Spleen (tissue), 11 donors: ENCODE measurements around the gene RORC. TPM values are rescaled to one million over a fixed set of nuclear protein-coding genes. Genes with fewer than 3 reads are reported as not detected.

Experiments
- DNase-seq: peaks from one replicate; pipeline ENCODE4 v3.0.0-alpha.2; 2020
- H3K27ac ChIP-seq, 8 donors: fragments of 200-600 bp; sonication (generic) in 7 of 8; 1 replicate in 4 of 8; 2 replicates in 4 of 8; pipeline versions ENCODE4 v1.5.0 to v1.8.0; 2016 to 2021; ENCODE audit warnings: inconsistent platforms in 4 of 8, mild to moderate bottlenecking in 4 of 8, moderate library complexity in 1 of 8
- H3K27me3 ChIP-seq, 7 donors: fragments of 200-600 bp; sonication (generic) in 6 of 7; replicated peaks in 1 of 7; 1 replicate in 4 of 7; 2 replicates in 3 of 7; pipeline versions ENCODE4 v1.5.0 to v1.8.0; 2016 to 2021; ENCODE audit warnings: inconsistent platforms in 3 of 7, mild to moderate bottlenecking in 1 of 7
- H3K36me3 ChIP-seq, 6 donors: fragments of 200-600 bp; sonication (generic) in 5 of 6; 1 replicate in 4 of 6; 2 replicates in 2 of 6; pipeline versions ENCODE4 v1.5.0 to v1.8.0; 2016 to 2021; ENCODE audit warnings: inconsistent platforms in 2 of 6
- H3K4me1 ChIP-seq, 6 donors: fragments of 200-600 bp; sonication (generic) in 5 of 6; 1 replicate in 3 of 6; 2 replicates in 3 of 6; pipeline versions ENCODE4 v1.5.0 to v1.8.0; 2016 to 2021; ENCODE audit warnings: inconsistent platforms in 3 of 6
- H3K4me3 ChIP-seq, 8 donors: fragments of 200-600 bp; sonication (generic) in 7 of 8; 1 replicate in 4 of 8; 2 replicates in 4 of 8; pipeline versions ENCODE4 v1.5.0 to v1.8.0; 2016 to 2021; ENCODE audit warnings: inconsistent platforms in 4 of 8, mild to moderate bottlenecking in 4 of 8, moderate library complexity in 2 of 8
- H3K9me3 ChIP-seq, 8 donors: fragments of 200-600 bp; sonication (generic) in 7 of 8; 1 replicate in 4 of 8; 2 replicates in 4 of 8; pipeline versions ENCODE4 v1.5.0 to v1.8.0; 2016 to 2021; ENCODE audit warnings: inconsistent platforms in 4 of 8
- POLR2A ChIP-seq, 3 donors: fragments of 450-650 bp; IDR thresholded peaks; one replicate each; pipeline ENCODE4 v1.5.1; 2017; ENCODE audit warnings: antibody characterized with exemption in 3 of 3, mild to moderate bottlenecking in 1 of 3
- POLR2AphosphoS5 ChIP-seq, 3 donors: sonication (generic); formaldehyde crosslinking; IDR thresholded peaks; one replicate each; pipeline ENCODE4 v1.5.1; 2017; ENCODE audit warnings: antibody characterized with exemption in 3 of 3
- WGBS, 5 donors: extraction: QIAGEN DNeasy Blood & Tissue Kit in 3 of 5; methylation state at CpG; one replicate each; pipeline versions ENCODE4 v1.1.5 to v1.1.7; 2013 to 2018; 5-methylcytosine and 5-hydroxymethylcytosine counted together
- intact Hi-C: fragments of 100-400 bp; cut with DNase I; formaldehyde crosslinking; loops from one replicate; pipeline ENCODE4 v1.15.0; 2023; ENCODE audit warnings: low total_unique reads
- polyA plus RNA-seq, 3 donors: library from polyadenylated mRNA; stranded (reverse); fragments of 200-250 nt; gene quantifications; one replicate each; pipeline ENCODE4 v1.2.1, GENCODE V29; 2013
- small RNA-seq, 4 donors: library from RNA; depleted of rRNA; stranded (forward); fragments of <200 nt; gene quantifications; one replicate each; pipeline ENCODE3, GENCODE V24; 2016
- total RNA-seq, 7 donors: library from RNA; depleted of rRNA in 3 of 7; stranded (reverse); fragments of >200 nt in 3 of 7; fragmentation: NEBNext Ultra II Directional in 4 of 7; extraction: Animal tissue kit (Norgen Biotek cat#: 25700) in 4 of 7; gene quantifications; one replicate each; pipeline versions ENCODE4 v1.1.0 to v1.2.1, GENCODE V29; 2016 to 2021
- TF ChIP-seq, protein P1 (sequence below), 11 experiments: fragments of 200-600 bp in 7 of 11; fragments of 450-650 bp in 4 of 11; sonication (generic) in 4 of 11; IDR thresholded peaks in 8 of 11; conservative IDR thresholded peaks in 3 of 11; 1 replicate in 7 of 11; 2 replicates in 4 of 11; pipeline versions ENCODE4 v1.4.0 to v1.8.0; 2016 to 2021; ENCODE audit warnings: antibody characterized with exemption in 11 of 11, inconsistent platforms in 4 of 11, mild to moderate bottlenecking in 1 of 11
- donor health status: healthy with polysubstance abuse.
- donor health status: DM: no; HTN: no; CAD: no; lungs with moderate emphysema.
- donor health status: DM: no; HTN: no; CAD: no.
- donor health status: Bipolar disorder and iron deficiency.
- donor health status: healthy.
- donor health status: DM: no; HTN: no; CAD: no.
- donor health status: DM: yes; HTN: yes; CAD: no.

RORC gene
- total and polyA plus RNA-seq, 10 donors: 0.14 to 4.1 (median 1.6) TPM

DNA sequence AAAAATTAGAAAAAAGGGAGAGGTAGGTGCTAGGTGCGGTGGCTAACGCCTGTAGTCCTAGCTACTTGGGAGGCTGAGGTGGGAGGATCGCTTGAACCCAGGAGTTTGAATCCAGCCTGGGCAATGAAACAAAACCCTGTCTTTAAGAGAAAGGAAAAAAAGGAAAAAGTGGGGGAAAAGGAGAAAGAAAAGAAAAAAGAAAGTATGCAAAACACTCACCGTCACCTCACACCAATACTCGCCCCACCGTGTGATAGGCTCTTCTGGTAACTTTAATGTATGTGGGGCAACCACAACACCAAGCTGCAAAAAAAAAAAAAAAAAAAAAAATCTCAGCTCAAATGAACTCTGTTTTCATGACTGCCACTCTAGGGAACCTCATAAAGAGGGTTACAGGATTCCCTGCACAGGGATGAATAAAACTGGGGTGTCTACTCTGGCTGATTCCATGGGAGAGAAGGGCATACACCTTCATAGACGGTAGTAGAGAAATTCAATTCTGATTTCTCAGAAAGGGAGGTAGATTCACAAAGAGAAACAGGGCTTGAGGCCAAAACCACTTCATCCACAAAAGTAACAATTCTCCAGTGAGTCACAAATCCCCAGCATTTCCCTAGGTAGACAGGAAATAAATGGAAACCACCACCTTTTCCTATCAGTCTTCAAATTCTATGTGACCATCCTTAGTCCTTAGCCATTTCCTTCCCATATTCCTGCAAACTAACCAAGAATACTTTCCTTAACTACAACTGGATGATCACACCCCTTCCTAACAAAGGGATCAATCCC, 70.8 kb downstream of the RORC start:
- Histone ChIP-seq H3K36me3 (peaks cover 0 to 65% (median 51%) of the 10 kb centered on the region in 6 donors), H3K27ac (no peak overlapping the region), H3K4me1 (peaks cover 9 to 24% (median 18%) of the 10 kb centered on the region in 6 donors), H3K27me3 (no peaks in the 10 kb centered on the region), H3K9me3 (no peaks in the 10 kb centered on the region), H3K4me3 (no peak overlapping the region)
- intact Hi-C loops: no loop called here
- 66 to 96% (median 92%) methylated on average over 7 of the region's 7 CpGs for WGBS, 5 donors
- no peak for TF ChIP-seq POLR2A (IDR thresholded peaks at IDR 0.05)
- TF ChIP-seq, protein P1, sequence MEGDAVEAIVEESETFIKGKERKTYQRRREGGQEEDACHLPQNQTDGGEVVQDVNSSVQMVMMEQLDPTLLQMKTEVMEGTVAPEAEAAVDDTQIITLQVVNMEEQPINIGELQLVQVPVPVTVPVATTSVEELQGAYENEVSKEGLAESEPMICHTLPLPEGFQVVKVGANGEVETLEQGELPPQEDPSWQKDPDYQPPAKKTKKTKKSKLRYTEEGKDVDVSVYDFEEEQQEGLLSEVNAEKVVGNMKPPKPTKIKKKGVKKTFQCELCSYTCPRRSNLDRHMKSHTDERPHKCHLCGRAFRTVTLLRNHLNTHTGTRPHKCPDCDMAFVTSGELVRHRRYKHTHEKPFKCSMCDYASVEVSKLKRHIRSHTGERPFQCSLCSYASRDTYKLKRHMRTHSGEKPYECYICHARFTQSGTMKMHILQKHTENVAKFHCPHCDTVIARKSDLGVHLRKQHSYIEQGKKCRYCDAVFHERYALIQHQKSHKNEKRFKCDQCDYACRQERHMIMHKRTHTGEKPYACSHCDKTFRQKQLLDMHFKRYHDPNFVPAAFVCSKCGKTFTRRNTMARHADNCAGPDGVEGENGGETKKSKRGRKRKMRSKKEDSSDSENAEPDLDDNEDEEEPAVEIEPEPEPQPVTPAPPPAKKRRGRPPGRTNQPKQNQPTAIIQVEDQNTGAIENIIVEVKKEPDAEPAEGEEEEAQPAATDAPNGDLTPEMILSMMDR (IDR thresholded peaks at IDR 0.05 in 8 of 11, conservative IDR thresholded peaks at IDR 0.05 in 3 of 11): no peak
- TF ChIP-seq POLR2AphosphoS5 (IDR thresholded peaks at IDR 0.05): no peak
- no peak for DNase-seq

DNA sequence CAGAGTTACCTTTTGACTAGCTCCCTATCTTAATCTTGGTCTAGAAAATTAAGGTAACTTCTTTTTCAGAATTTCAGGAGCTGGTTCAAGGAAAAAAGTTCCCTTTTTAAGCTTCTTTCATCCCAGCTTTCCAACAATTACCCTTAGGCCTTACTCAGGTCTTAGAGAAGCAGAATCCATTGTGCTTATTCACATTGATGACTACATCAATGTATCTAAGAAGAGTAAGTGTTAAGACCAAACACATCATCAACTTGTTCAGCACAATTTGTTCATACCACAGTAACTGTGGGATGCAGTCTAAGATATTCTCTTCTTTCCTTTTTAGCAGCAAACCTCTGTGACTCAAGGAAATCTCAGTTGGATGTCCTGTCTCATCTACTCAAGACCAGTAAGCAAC, 72.4 kb downstream of the RORC start:
- H3K4me3 ChIP-seq: no peak overlapping the region
- TF ChIP-seq POLR2AphosphoS5 (IDR thresholded peaks at IDR 0.05): no peak
- no peak for TF ChIP-seq POLR2A (IDR thresholded peaks at IDR 0.05)
- TF ChIP-seq, protein P1 (IDR thresholded peaks at IDR 0.05 in 8 of 11, conservative IDR thresholded peaks at IDR 0.05 in 3 of 11): no peak
- DNase-seq: no peak
- H3K4me1 ChIP-seq: peaks cover 8 to 21% (median 17%) of the 10 kb centered on the region in 6 donors
- intact Hi-C loops: no loop called here
- no peaks in the 10 kb centered on the region for H3K9me3 ChIP-seq
- peaks cover 0 to 75% (median 51%) of the 10 kb centered on the region in 6 donors for H3K36me3 ChIP-seq
- no peaks in the 10 kb centered on the region for H3K27me3 ChIP-seq
- no peak overlapping the region for H3K27ac ChIP-seq

DNA sequence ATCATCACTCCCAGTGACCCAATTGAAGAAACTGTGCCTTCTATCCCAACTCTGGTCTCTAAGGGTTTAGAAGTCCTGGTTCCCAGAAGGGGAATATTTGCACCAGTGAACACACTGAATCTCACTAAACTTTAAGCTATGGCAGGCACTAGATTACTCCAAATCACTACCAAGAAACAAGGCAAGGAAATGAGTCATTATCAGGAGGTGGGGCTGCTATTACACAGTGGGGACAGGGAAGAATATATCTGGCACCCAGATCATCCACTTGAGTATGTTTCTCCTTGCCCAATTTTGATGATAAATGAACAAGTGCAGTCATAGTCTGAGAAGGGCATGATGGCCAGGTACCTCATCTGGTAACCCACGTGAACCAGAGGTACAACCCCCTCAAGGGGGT, 75.3 kb downstream of the RORC start:
- WGBS, 5 donors: 63 to 83% (median 77%) methylated on average over 1 of the region's 1 CpG
- intact Hi-C loops: no loop called here
- H3K36me3 ChIP-seq: peaks cover 0 to 65% (median 42%) of the 10 kb centered on the region in 6 donors
- no peaks in the 10 kb centered on the region for H3K27me3 ChIP-seq
- no peaks in the 10 kb centered on the region for H3K9me3 ChIP-seq
- no peak overlapping the region for H3K4me3 ChIP-seq
- H3K27ac ChIP-seq: no peak overlapping the region
- H3K4me1 ChIP-seq: no peaks in the 10 kb centered on the region
- DNase-seq: no peak
- TF ChIP-seq, protein P1 (IDR thresholded peaks at IDR 0.05 in 8 of 11, conservative IDR thresholded peaks at IDR 0.05 in 3 of 11): no peak
- TF ChIP-seq POLR2A (IDR thresholded peaks at IDR 0.05): no peak
- no peak for TF ChIP-seq POLR2AphosphoS5 (IDR thresholded peaks at IDR 0.05)

Small RNA genes within 50 kb of the gene (small RNA-seq; reads per million reads assigned to genes)
- gene RF00019: 0 reads per million in 4 donors

Other genes with a start within 250 kb of the RORC start
- gene SNX27, start 219.8 kb downstream of the RORC start, total RNA-seq: 10 to 100 TPM; 40.4 to 69.6 (median 53.5) TPM
- gene SNX27, start 219.8 kb downstream of the RORC start, polyA plus RNA-seq: 1 to 10 TPM; 3.1 to 9.0 (median 3.6) TPM
- gene CELF3, start 115.0 kb downstream of the RORC start, total RNA-seq: under 1 TPM in 1 of 7 donors, not detected in 6; 0.40 TPM
- gene CELF3, start 115.0 kb downstream of the RORC start, polyA plus RNA-seq: under 1 TPM in 1 of 3 donors, not detected in 2; 0.02 TPM
- under 1 TPM in 1 of 7 donors, not detected in 6; 0.34 TPM for gene RIIAD1, start 110.3 kb downstream of the RORC start, total RNA-seq
- gene RIIAD1, start 110.3 kb downstream of the RORC start, polyA plus RNA-seq: not detected
- 10 to 100 TPM; 55.4 to 71.7 (median 64.5) TPM for gene MRPL9, start 68.3 kb downstream of the RORC start, total RNA-seq
- 10 to 100 TPM; 69.2 to 92.6 (median 72.0) TPM for gene MRPL9, start 68.3 kb downstream of the RORC start, polyA plus RNA-seq
- gene TDRKH, start 41.3 kb downstream of the RORC start, total RNA-seq: 10 to 100 TPM; 10.9 to 21.6 (median 13.0) TPM
- gene TDRKH, start 41.3 kb downstream of the RORC start, polyA plus RNA-seq: 1 to 10 TPM; 3.1 to 4.7 (median 3.2) TPM
- gene LINGO4, start 26.4 kb downstream of the RORC start, total RNA-seq: under 1 TPM in 4 of 7 donors, not detected in 3; 0.13 to 0.36 (median 0.28) TPM
- under 1 TPM in 2 of 3 donors, not detected in 1; 0.04 to 0.06 TPM for gene LINGO4, start 26.4 kb downstream of the RORC start, polyA plus RNA-seq
- gene C2CD4D, start 8.0 kb upstream of the RORC start, total RNA-seq: under 1 TPM in 1 of 7 donors, not detected in 6; 0.51 TPM
- gene C2CD4D, start 8.0 kb upstream of the RORC start, polyA plus RNA-seq: under 1 TPM in 2 of 3 donors, not detected in 1; 0.03 to 0.07 TPM
- under 1 TPM in 1 of 7 donors, not detected in 6; 0.47 TPM for gene THEM5, start 21.9 kb upstream of the RORC start, total RNA-seq
- gene THEM5, start 21.9 kb upstream of the RORC start, polyA plus RNA-seq: not detected
- gene THEM4, start 77.7 kb upstream of the RORC start, total RNA-seq: 10 to 100 TPM; 10.1 to 46.3 (median 22.6) TPM
- 10 to 100 TPM; 13.3 to 15.5 (median 14.3) TPM for gene THEM4, start 77.7 kb upstream of the RORC start, polyA plus RNA-seq
- 10 to 100 TPM; 45.6 to 89.8 (median 70.4) TPM for gene S100A10, start 162.1 kb upstream of the RORC start, total RNA-seq
- 100 to 1,000 TPM in 1 of 3 donors, 10 to 100 TPM in 2; 91.9 to 167 (median 93.7) TPM for gene S100A10, start 162.1 kb upstream of the RORC start, polyA plus RNA-seq
- gene S100A11, start 205.2 kb upstream of the RORC start, total RNA-seq: 100 to 1,000 TPM; 243 to 555 (median 365) TPM
- 100 to 1,000 TPM; 499 to 669 (median 505) TPM for gene S100A11, start 205.2 kb upstream of the RORC start, polyA plus RNA-seq